T-helper 1 cell treated with Interleukin-12 subunit alpha and Interleukin-12 subunit beta and Interleukin-4 antibody, amounts not matched to agents 30 ng/mL and 1 ng/mL, for 36 hours (primary cell): ENCODE results near the gene SMARCB1. TPM values are rescaled to one million over a fixed set of nuclear protein-coding genes. Genes with fewer than 3 reads are reported as not detected.

Source experiments
- intact Hi-C: fragments of 100-400 bp; cut with micrococcal nuclease; formaldehyde crosslinking; loops from one replicate; pipeline ENCODE4 v1.15.1; 2024
- total RNA-seq: library from RNA; stranded (reverse); gene quantifications from 2 replicates; pipeline ENCODE4 v1.2.3, GENCODE V29; 2022

Gene SMARCB1
- total RNA-seq, 1 donor from 2014 or later, result 77.3 TPM

DNA sequence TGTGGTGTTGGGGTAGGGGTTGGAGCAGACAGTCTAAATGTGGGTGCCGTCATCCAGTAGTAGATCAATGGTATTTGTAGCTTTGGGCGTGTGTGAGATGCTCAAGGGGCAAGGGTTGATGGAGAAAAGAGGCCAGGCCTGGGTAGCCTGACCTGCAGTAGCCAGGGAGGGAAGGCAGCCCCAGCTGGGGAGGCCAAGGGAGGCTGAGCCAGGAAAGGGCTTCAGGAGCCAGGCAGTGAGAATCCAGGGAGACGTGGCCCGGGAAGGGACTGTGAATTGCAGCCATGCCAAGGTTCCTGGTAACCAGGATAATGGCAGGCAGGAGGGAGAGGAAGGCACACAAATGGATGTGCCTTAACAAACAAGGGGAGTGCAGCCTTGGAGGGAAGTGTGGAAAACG, 54.5 kb downstream of the SMARCB1 start:
- intact Hi-C loops, result no loop called here

DNA sequence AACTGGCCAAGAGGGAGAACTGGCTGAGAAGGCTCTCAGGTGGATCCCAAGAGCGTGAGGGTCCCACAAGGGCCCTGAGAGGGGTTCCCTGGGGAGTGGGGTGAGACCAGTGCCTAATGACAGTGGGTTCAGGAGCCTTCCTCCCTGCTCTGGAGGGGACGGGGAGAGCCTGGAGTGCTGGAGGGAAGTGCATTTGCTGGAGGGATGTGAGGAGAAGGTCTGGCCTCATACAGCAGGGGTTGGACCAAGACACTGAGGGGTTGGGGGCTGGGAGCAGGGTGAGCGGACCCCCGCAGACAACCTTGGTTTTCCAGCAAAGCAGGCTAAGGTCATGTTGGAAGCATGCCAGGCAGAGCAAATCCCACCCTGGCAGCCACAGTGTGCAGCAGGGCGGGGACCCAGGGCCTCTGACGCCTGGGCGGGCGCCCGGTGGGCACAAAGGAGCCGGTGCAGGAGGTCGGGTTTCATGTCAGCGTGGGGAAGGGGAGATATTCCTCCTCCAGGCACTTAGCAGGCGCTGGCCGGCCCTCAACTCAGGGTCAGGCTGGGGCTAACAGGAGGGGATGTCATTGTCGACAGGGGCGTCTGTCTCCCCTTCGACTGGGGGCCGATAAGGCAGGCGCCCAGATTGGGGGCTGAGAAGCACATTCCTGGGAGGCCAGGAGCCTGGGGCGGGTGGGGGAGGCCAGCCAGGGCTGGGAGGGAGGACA, 55.1 kb downstream of the SMARCB1 start:
- intact Hi-C loops, result no loop called here

DNA sequence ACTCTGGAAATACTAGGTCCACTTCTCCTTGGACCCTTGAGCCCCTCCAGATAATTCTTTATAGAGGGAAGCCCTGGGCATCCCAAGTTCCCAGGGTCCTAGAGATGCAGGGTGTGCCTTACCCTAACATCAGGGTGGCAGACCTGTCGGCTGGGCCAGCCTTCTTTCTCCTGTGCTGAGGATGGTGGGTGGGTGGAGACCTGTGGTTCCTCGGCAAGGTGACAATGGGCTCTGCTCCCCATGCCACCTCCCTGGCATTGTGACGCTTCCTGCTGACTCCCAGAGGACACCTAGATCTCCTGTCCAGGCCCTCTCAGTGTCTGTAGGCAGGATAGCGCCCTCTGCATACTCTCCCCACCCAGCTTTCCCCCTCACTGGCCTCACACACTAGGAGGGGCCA, 55.8 kb downstream of the SMARCB1 start:
- intact Hi-C loops, result no loop called here

DNA sequence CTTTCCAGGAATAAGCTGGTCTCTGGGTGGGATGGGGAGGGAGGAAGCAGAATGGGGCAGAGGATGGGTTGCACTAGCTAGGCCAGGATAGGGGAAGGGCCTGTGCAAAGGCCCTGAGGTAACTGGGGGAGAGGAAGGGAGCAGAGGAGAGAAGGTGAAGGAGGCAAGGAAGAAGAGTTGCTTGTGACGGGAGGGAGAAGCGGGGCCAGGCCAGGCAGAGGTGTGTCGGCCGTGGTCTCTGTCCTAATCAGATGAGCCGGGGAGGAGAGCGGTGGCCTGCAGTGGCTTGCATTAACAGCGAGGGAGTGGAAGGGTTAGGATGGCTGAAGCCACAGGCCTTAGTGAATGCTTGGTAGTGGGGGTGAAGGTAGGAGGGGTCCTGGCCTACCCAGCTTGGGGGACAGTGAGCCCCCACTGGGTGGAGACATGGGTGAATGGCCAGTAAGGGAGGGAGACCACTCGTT, 58.0 kb downstream of the SMARCB1 start:
- intact Hi-C loops, result loop anchor here (5.0 kb wide), 1 partner anchor 232 kb away; no protein-coding TSS in a partner anchor

DNA sequence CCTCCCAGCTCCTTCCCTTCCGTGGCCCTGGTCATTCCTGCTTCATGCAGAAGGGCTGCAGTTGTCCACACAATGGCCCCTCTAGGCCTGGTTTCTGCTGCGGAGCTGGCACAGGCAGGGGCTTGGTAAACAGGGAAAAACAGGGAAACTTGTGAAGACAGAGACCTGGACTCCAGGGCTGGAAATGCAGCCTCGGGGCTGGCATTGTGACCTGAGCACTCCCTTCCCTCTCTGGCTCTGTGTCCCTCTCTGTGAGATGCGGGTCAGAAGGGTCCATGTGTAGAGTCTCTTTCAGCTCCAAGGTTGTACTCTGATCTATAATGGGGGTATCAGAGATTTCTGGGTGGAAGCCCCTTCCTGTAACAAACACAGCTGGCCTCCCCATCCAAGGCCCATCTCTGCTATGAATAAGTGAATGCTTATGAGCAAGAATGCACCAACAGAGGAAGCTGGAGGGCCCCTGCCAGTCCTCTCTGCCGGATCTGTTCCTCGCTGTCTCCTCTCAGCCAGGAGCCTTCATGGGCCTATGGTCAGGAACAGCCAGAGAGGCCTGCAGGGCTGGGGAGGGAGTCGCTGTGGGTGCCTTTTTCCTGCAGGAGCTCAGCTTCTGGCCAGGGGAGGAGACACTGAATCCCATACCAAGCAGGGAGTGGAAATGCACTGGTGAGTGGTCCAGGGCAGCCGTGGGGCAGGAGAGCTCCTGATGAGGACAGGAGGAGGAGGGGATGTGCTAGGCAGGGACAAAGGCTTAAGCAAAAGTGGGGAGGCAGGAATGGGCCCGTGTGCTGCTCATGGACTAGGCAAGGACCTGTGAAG, 58.7 kb downstream of the SMARCB1 start:
- intact Hi-C loops, result loop anchor here (5.0 kb wide), 1 partner anchor 233 kb away; no protein-coding TSS in a partner anchor

DNA sequence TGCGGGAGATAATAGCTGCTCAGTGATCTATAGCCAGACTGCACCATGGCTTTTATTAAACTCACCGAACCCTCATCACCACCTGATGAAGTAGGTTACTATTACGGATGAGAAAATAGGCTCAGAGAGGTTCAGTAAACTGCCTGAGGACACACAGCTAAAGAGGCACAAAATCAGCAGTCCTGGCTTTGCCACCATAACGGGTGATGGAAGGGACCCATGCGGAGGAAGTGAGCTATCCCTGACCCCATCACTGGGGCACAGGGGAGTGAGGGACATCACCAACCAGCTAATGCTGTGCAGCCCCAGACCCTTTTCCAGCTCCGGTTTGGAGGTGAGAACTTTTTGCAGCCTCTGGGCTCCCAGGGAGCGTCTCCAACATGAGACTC, 59.3 kb downstream of the SMARCB1 start:
- intact Hi-C loops, result loop anchor here (5.0 kb wide), 1 partner anchor 234 kb away; no protein-coding TSS in a partner anchor

DNA sequence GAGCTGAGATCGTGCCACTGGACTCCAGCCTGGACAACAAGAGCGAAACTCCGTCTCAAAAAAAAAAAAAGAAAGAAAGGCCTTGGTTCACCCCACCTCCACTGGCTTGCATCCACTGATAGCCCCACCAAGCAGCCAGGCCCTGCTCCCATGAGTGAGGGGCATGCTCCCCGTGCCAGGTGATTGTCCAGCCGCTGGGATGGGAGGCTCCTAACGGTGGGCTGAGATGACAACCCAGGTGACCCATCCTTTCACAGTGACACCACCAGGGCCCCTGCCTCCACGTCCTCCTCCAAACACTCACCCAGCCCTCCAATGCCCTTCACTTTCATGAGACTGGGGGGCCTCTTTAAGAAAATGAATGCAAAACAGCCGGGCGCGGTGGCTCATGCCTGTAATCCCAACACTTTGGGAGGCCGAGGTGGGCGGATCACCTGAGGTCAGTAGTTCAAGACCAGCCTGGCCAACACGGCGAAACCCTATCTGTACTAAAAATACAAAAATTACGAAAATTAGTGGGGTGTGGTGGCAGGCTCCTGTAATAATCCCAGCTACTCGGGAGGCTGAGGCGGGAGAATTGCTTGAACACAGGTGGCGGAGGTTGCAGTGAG, 60.6 kb downstream of the SMARCB1 start:
- intact Hi-C loops, result loop anchor here (5.0 kb wide), 1 partner anchor 235 kb away; no protein-coding TSS in a partner anchor

DNA sequence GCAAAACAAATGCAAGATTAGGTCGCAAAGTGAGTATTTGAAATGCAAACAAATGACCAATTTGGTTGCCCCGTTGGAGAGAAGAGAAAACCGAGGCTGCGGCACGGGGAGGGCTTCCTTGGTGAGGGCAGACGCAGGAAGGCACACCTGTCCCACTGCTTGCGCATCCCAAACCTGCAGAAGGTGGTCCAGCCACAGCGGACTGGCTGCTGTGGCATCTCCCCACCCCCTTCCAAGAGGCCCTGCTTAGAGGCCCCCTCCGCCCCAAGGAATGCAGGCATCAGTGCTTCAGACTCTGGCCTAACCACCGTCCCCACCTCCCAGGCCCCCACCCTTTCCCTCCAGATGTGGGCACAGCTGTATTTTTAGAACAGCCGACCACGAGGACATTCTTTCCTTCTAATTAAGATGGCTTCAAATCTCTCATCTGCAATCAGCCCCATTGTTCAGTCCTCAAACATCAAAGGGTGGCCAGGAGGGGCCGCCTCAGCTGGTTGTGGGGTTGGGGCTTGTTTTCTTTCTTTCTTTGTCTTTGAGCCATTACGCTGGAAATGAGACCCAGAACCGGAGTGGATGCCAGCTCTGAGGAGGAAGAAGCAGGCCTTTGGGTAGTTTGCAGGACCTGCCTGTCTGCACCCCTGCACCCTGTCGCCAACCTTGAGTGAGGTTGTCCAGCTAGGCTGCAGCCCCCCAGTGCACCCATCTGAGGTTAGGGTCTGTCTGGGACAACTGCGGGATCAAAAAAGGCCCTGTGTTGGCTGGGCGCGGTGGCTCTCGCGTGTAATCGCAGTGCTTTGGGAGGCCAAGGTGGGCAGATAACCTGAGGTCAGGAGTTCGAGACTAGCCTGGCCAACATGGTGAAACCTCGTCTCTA, 61.5 kb downstream of the SMARCB1 start:
- intact Hi-C loops, result loop anchor here (5.0 kb wide), 1 partner anchor 236 kb away; no protein-coding TSS in a partner anchor

DNA sequence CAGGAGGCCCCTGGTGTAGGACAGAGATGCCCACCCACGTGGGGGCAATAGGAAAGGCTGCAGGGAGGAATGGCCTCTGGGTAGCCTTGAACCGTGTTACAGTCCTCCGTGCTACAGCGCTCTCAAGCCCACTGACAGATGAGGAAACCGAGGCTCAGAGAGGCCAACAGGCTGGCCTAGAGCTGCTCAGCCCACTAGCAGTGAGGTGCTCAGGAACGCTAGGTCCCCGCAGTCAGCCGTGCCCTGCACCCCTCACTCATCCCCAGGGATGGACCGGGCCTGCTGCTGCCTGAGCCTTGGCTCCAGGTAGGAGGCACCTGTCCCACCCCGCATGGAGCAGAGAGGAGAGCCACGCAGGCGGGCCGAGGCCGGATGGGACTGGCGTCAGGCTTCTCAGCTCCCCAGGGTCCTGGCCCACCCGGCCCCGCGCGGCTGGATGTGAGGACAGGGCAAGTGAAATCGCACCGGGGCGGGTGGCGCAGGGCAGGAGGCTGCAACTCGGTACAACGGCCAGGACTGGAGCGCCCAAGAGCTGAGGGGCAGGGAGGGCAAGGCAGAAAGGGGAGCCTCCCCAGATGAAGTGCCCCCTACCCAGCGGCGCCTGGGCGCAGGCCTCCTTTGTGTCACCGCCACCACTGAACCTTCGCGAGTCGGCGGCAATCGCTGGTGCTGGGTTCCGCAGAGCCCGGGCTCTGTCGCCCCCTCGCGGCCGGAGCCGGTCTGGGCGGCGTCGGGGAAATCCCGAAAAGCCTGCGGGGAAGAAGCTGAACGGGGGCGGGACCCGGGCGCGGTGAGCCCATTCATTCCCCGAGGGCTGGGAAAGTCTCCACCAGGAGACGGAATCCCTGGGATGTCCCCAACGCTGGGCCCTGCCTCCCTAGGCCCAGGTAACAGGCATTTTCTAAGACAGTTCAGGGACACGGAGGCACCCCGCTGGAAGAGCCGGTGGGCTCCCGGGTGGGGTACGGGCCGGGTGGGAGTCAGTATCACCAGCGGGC, 62.5 kb downstream of the SMARCB1 start:
- intact Hi-C loops, result loop anchor here (1.0 to 10.0 kb wide), 5 partner anchors 81 to 705 kb away; partner anchors contain the start of genes RAB36 and RSPH14

DNA sequence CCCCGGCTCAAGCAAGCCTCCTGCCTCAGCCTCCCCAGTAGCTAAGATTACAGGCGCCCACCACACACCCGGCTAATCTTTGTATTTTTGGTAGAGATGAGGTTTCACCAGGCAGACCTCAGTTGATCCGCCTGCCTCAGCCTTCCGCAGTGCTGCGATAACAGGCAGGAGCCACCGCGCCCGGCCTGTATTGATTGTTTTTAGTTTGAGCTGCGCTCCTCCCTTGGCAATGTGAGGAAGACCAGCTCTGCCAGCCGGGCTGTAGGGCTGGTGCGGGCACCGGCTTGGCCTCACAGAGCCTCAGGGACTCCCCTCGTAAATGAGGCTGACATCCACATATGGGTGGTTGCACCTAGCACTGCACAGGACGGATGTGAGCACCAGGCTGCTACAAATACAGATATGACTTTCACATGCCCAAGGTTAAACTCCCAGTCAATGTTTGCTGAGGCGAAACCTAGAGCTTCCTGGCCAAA, 63.4 kb downstream of the SMARCB1 start:
- intact Hi-C loops, result loop anchor here (10.0 kb wide), 1 partner anchor 705 kb away; the partner anchor contains the start of genes RAB36 and RSPH14

DNA sequence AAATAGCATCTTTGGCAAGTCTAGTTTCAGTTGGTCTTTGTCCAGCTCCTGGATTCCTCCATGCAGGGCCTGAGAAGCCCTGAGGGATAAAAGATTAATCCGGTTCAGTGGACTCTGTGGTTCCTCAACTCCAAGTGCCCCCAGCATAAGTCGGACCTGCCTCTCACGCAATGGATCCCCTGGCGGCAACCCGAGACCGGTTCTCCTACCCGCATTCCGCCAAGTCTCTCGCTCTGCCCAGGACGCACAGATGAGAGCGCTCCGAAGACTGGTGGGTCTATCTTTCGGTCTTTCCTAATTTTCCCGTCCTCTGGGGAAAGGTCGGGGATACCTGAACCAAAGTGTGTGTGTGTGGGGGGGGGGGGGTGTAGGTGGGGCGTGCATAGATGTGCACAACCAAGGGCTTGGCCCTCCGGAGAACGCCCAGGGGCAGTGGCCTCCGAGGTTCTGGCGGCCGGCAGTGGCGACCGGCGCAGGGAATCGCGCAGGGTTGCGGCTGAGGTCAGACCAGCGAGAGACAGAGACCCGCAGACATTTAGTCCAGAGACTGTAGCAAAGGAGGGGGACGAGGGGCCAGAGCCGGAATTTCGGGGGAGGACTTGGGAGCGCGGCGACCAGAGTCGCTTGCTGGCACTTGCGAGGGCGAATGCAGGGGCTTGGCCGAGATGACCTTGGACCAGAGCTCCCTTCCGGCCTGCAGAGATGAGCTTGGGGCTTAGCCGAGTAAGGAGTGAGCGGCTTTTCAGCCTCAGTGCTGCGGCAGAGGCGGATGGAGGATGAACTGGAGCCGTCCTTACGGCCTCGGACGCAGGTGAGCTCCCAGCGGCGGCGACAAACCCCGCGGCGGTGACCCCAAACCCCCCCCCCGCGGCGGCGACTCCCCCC, 70.2 kb downstream of the SMARCB1 start:
- intact Hi-C loops, result loop anchor here (2.0 to 10.0 kb wide), 8 partner anchors 18 to 712 kb away; partner anchors contain the start of genes DERL3, GUCD1, MIF and RAB36

DNA sequence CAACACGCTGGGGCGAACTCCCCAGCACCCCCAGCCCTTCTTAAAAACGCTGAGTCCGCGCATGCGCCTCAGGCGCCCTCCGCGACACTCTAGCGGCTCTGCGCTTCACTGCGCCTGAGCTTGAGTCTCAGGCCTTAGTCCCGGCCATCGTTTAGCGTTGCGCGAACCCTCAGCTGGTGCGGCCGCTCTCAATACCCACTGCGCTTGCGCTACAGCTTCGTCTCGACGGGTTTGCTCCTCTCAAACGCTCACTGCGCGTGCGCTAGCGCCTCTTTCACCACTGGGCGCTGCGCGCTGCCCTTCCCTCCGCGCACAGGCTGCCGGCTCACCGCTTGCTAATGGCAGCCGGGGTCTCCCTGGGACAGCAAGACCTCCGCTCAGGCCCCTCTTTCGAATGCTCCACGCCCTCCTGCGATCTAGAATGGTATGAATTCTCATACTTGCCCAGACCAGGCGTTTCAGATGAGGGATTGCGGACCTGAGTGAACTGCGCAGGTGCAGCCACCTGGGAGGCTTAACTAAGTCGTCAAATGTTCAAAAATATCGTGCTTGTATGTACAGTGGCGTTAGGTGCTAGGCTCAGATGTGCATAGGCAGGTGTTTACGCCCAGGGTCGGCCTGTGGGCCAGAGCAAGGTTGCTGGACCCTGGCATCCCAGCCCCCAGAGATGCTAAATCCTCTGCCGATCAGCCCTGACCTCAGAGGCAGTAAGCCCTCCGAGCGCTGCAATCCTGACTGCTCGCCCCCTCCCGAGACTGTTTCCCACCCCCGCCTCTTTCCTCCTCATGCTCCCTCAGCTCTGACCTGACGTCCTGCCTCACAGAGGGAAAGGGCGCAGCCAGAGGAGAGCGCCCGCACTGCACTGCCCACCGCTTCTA, 71.1 kb downstream of the SMARCB1 start, which contains the start of gene SLC2A11:
Gene SLC2A11, plus strand, starts transcription at position 270 of the 878 bp plus-strand sequence. Its CDS starts 125 bp downstream, at position 395.
- intact Hi-C loops, result loop anchor here (2.0 to 10.0 kb wide), 8 partner anchors 19 to 713 kb away; partner anchors contain the start of genes DERL3, GUCD1, MIF and RAB36

DNA sequence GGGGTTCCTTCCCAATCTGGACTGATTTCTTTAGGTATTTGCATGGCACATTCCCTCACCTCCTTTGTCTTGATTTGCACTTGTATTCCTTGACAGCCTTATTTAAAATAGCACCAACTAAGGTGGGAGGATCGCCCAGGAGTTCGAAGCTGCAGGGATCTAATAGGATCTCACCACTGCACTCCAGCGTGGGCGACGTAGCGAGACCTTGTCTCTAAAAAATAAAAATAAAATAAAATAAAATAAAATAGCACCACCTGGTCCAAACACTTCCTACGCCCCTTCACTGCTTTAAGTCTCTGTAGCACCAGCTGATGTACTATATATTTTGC, 71.7 kb downstream of the SMARCB1 start:
- intact Hi-C loops, result loop anchor here (5.0 to 10.0 kb wide), 3 partner anchors 161 to 714 kb away; partner anchors contain the start of genes GUCD1, RAB36, RSPH14 and SNRPD3

DNA sequence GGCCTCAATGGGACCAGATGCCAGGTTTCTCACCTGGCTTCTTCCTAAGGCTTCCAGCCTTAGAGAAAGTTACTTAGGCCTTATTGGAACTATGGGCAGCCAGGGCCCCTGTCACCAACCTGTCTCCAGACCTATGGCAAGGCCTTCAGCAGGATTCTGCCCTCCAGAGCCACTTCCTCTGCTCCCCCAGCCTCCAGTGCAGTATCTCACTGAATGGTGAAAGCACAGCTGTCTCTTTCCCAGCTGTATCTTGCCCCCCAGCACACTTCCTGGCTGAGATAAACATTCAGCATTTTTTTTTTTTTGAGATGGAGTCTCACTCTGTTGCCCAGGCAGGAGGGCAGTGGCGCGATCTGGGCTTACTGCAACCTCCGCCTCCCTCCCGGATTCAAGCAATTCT, 72.4 kb downstream of the SMARCB1 start:
- intact Hi-C loops, result loop anchor here (5.0 to 10.0 kb wide), 3 partner anchors 162 to 714 kb away; partner anchors contain the start of genes GUCD1, RAB36, RSPH14 and SNRPD3

DNA sequence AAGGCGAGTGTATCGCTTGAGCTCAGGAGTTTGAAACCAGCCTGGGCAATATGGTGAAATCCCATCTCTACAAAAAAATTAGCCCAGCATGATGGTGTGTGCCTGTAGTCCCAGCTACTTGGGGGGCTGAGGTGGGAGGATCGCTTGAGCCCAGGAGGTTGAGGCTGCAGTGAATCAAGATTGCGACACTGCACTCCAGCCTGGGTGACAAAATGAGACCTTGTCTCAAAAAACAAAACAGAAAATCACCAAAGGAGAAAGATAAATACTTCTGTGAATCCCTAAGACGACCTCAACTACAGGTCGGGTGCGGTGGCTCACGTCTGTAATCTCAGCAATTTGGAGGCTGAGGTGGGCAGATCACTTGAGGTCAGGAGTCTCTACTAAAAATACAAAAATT, 73.4 kb downstream of the SMARCB1 start:
- intact Hi-C loops, result loop anchor here (5.0 kb wide), 1 partner anchor 97 kb away; no protein-coding TSS in a partner anchor

DNA sequence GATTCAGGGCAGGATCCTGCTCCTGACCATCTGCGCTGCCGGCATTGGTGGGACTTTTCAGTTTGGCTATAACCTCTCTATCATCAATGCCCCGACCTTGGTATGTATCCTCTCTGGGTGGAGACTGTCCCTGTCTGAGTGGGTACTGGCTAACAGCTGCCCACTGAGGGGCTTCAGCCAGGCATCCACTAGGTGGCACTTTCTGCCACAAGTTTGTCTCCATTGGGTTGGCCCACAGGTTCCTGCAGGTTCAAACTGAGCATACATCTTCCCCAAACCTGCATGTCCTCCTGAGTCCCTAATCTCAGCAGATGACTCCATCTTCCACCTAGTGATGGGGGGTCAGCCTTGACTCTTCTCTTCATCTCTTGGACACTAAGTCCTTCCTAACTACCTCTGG, 75.3 kb downstream of the SMARCB1 start:
- intact Hi-C loops, result loop anchor here (5.0 kb wide), 1 partner anchor 95 kb away; no protein-coding TSS in a partner anchor
